ENCODE results near the gene USB1. TPM values are rescaled to one million over a fixed set of nuclear protein-coding genes. Genes with fewer than 3 reads are reported as not detected.

USB1 gene
- total RNA-seq, 1 donor from 2014 or later = 133 TPM

DNA sequence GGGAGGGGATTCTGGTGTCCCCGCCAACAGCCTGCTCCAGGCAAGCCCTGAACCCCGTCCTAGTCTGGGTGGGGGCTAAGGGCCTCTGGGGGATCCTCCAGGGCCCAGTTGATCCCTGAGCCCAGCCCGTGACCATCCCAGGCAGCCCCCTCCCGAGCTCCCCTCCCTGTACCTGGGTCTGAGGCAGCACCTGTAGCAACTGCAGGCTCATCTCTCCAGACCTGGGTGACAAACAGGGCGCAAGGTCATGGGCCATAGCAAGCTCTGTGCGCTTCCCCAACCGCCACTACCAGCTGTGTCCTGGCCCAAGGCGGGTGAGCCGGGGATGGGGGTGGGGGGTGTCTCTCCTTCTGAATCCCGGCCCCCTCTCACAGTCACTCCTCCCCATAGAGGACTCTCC, 40.9 kb upstream of the USB1 start:
- Histone ChIP-seq H3K9me3 (no peaks in the 10 kb centered on the region), H3K27ac (no peak overlapping the region), H3K4me3 (no peak overlapping the region), H3K36me3 (no peaks in the 10 kb centered on the region), H3K4me1 (no peaks in the 10 kb centered on the region), H3K27me3 (no peaks in the 10 kb centered on the region)
- TF ChIP-seq, protein P1, sequence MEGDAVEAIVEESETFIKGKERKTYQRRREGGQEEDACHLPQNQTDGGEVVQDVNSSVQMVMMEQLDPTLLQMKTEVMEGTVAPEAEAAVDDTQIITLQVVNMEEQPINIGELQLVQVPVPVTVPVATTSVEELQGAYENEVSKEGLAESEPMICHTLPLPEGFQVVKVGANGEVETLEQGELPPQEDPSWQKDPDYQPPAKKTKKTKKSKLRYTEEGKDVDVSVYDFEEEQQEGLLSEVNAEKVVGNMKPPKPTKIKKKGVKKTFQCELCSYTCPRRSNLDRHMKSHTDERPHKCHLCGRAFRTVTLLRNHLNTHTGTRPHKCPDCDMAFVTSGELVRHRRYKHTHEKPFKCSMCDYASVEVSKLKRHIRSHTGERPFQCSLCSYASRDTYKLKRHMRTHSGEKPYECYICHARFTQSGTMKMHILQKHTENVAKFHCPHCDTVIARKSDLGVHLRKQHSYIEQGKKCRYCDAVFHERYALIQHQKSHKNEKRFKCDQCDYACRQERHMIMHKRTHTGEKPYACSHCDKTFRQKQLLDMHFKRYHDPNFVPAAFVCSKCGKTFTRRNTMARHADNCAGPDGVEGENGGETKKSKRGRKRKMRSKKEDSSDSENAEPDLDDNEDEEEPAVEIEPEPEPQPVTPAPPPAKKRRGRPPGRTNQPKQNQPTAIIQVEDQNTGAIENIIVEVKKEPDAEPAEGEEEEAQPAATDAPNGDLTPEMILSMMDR (IDR thresholded peaks at IDR 0.05) = no peak
- no peak for DNase-seq (ENCODE audit: low spot score in 2 of 2)
- intact Hi-C loops (cut with DNase I) = no loop called here

DNA sequence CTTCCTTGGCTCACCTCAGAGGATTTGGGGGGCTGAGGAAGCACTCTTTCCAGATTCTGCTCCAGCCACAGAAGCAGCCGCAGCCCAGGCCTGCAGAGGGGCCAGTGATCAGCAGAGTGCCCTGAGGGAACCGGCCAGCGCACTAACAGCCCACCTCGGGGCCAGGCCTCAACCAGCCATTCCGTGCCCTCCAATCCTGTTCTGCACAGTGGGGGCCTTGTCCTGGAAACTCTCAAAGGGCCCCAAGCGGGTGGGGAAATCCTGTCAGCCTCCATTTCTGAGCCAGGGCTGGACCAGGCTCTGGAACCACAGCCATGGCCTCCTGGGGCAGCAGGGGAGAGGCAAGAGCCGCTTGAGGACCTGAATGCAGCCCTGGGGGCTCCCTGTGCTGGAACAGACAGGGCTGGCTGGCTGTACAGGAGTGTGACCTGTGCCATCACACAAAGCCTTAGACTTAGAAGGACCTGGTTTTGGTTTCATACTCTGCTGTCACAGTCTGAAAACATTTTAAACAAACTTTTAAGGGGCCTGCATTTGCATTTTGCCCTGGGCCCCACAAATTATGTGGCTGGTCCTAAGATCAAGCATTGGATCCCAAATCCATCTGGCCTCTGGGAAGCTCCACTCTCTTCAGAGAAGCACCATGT, 40.3 kb upstream of the USB1 start:
- Histone ChIP-seq H3K27ac (no peak overlapping the region), H3K36me3 (no peaks in the 10 kb centered on the region), H3K27me3 (no peaks in the 10 kb centered on the region), H3K4me3 (no peak overlapping the region), H3K9me3 (no peaks in the 10 kb centered on the region), H3K4me1 (no peaks in the 10 kb centered on the region)
- DNase-seq (ENCODE audit: low spot score in 2 of 2) = no peak
- TF ChIP-seq, protein P1 (IDR thresholded peaks at IDR 0.05) = no peak
- intact Hi-C loops (cut with DNase I) = no loop called here

DNA sequence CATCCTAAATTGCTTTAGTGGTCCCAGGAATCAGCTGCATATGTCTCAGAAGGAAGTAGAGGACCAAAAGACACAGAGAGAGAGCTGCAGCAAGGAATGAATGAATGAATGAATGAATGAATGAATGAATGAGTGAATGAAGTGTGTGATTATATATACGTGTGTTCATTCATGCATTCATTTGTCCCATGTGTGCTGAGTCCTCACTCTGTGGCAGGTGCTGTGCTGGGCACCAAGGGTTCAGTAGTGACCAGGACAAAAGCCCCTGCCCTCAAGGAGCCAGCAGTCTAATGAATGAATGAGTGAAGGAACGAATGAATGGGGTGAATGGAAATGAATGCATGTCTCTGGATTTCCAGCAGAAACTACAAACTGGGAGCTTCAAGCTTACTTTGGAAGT, 39.7 kb upstream of the USB1 start:
- Histone ChIP-seq H3K36me3 (no peaks in the 10 kb centered on the region), H3K9me3 (no peaks in the 10 kb centered on the region), H3K27ac (no peak overlapping the region), H3K27me3 (no peaks in the 10 kb centered on the region), H3K4me3 (no peak overlapping the region), H3K4me1 (no peaks in the 10 kb centered on the region)
- TF ChIP-seq, protein P1 (IDR thresholded peaks at IDR 0.05) = no peak
- intact Hi-C loops (cut with DNase I) = no loop called here
- DNase-seq (ENCODE audit: low spot score in 2 of 2) = no peak

DNA sequence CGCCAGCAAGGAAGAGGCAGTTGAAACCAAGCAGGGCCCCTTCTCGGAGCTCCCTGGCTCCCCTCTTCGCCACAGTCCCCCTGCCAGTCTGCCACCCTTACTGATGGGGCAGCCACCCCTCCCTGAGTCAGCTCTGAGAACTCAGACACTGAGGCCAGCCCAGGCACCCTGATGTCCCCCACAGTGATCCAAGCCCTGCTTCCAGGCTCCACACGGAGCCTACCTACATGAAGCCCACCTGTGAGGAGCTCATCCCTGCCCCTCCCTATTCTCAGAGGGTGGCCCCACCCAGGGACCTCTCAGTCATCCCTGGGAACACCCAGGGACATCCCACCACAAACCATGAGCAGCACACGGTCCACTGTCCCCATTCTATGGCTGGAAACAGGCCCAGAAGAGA, 39.2 kb upstream of the USB1 start:
- H3K27me3 ChIP-seq = no peaks in the 10 kb centered on the region
- H3K4me1 ChIP-seq = no peaks in the 10 kb centered on the region
- DNase-seq (ENCODE audit: low spot score in 2 of 2) = no peak
- TF ChIP-seq, protein P1 (IDR thresholded peaks at IDR 0.05) = no peak
- no peak overlapping the region for H3K4me3 ChIP-seq
- intact Hi-C loops (cut with DNase I) = no loop called here
- H3K27ac ChIP-seq = no peak overlapping the region
- no peaks in the 10 kb centered on the region for H3K9me3 ChIP-seq
- no peaks in the 10 kb centered on the region for H3K36me3 ChIP-seq

DNA sequence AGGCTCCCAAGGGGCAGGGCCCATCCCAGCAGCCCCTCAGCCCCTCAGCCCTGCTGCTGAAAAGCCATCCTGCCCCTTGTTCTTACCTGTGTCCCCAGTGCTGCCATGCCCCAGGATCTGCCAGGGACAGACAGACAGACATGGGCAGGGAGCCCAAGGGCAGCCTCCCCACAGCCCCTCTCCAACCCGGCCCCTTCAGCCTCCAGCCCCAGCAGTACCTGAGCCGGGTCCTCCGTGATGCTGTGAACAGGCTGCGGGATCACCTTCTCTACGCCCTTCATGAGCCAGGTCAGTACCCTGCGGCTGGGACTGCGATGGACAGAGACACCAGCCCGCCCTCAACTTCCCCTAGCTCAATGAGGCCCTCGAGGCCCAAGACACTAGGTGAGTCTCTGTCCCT, 38.5 kb upstream of the USB1 start:
- no peak for DNase-seq (ENCODE audit: low spot score in 2 of 2)
- H3K9me3 ChIP-seq = no peaks in the 10 kb centered on the region
- H3K4me3 ChIP-seq = no peak overlapping the region
- TF ChIP-seq, protein P1 (IDR thresholded peaks at IDR 0.05) = no peak
- no peaks in the 10 kb centered on the region for H3K4me1 ChIP-seq
- intact Hi-C loops (cut with DNase I) = no loop called here
- no peak overlapping the region for H3K27ac ChIP-seq
- H3K36me3 ChIP-seq = no peaks in the 10 kb centered on the region
- no peaks in the 10 kb centered on the region for H3K27me3 ChIP-seq

Data from ascending aorta (tissue), 2 donors.